ENCODE data around the gene OR9I1. TPM values are rescaled to one million over a fixed set of nuclear protein-coding genes. Genes with fewer than 3 reads are reported as not detected.

The OR9I1 gene
- total RNA-seq, result not detected
- not detected for polyA plus RNA-seq
- long read RNA-seq, donor 1, result 0 reads
- long read RNA-seq, donor 2, result 0 reads
- long read RNA-seq, donor 3, result 0 reads

- intact Hi-C loops (cut with DNase I), result no loop called here
- ATAC-seq (no peak), DNase-seq (no peak)
- TF ChIP-seq POLR2A (IDR thresholded peaks at IDR 0.05), result no peak
- no peaks in the 10 kb centered on the region for H3K4me1 ChIP-seq
- H3K4me3 ChIP-seq, result no peak within 1 kb of the TSS
- no peak within 1 kb of the TSS for H3K27ac ChIP-seq
- H3K36me3 ChIP-seq, result no peaks in the 10 kb centered on the region
- H3K27me3 ChIP-seq, result peaks cover 0 to 4% (median 0%) of the 10 kb centered on the region in 9 donors
- WGBS, 4 donors, result 44 to 52% (median 48%) methylated on average over 4 of the region's 4 CpGs
- H3K9me3 ChIP-seq, result no peaks in the 10 kb centered on the region
These were observed at the start of gene OR9I1 for GRCh38 chr11:58125469-58125868. Gene OR9I1 (minus strand): TSS chr11:58125530. CDS start chr11:58119444, 6,086 bp downstream.

GRCh38 chr11:58165504-58166106 is 40.3 kb upstream of the OR9I1 start:
- no peaks in the 10 kb centered on the region for H3K36me3 ChIP-seq

GRCh38 chr11:58164990-58165389 is 39.7 kb upstream of the OR9I1 start:
- no peak for TF ChIP-seq CTCF (IDR thresholded peaks at IDR 0.05)
- TF ChIP-seq POLR2A (IDR thresholded peaks at IDR 0.05), result no peak
- WGBS, 4 donors, result 77 to 93% (median 82%) methylated on average over 1 of the region's 1 CpG
- intact Hi-C loops (cut with DNase I), result loop anchor here in 1 of 10 donors (5.0 to 10.0 kb wide), 2 partner anchors 60 to 347 kb away; no protein-coding TSS in a partner anchor
- no peak for DNase-seq
- Histone ChIP-seq H3K4me3 (no peak overlapping the region), H3K36me3 (no peaks in the 10 kb centered on the region), H3K27me3 (no peaks in the 10 kb centered on the region), H3K27ac (no peak overlapping the region), H3K9me3 (peaks cover 0 to 2% (median 0%) of the 10 kb centered on the region in 12 donors), H3K4me1 (no peaks in the 10 kb centered on the region)
- no peak for ATAC-seq

More at GRCh38 chr11:58165504-58166106, 40.3 kb upstream of the OR9I1 start:
- DNase-seq, result no peak
- ATAC-seq, result no peak
- no peaks in the 10 kb centered on the region for H3K9me3 ChIP-seq
- WGBS, 4 donors, result 77 to 84% (median 82%) methylated on average over 7 of the region's 7 CpGs
- no peaks in the 10 kb centered on the region for H3K4me1 ChIP-seq
- TF ChIP-seq POLR2A (IDR thresholded peaks at IDR 0.05) (no peak), CTCF (IDR thresholded peaks at IDR 0.05) (no peak)
- no peaks in the 10 kb centered on the region for H3K27me3 ChIP-seq
- intact Hi-C loops (cut with DNase I), result loop anchor here in 1 of 10 donors (5.0 to 10.0 kb wide), 2 partner anchors 61 to 347 kb away; no protein-coding TSS in a partner anchor
- H3K27ac ChIP-seq, result no peak overlapping the region
- no peak overlapping the region for H3K4me3 ChIP-seq

- Histone ChIP-seq H3K27ac (no peak overlapping the region), H3K36me3 (no peaks in the 10 kb centered on the region), H3K4me3 (no peak overlapping the region), H3K9me3 (peaks cover 0 to 7% (median 0%) of the 10 kb centered on the region in 12 donors), H3K27me3 (no peaks in the 10 kb centered on the region), H3K4me1 (no peaks in the 10 kb centered on the region)
- ATAC-seq (no peak), DNase-seq (no peak)
- TF ChIP-seq CTCF (IDR thresholded peaks at IDR 0.05) (no peak), POLR2A (IDR thresholded peaks at IDR 0.05) (no peak)
- WGBS, 4 donors, result 84 to 91% (median 87%) methylated on average over 4 of the region's 4 CpGs
- intact Hi-C loops (cut with DNase I), result loop anchor here in 1 of 10 donors (10.0 kb wide), 1 partner anchor 60 kb away; no protein-coding TSS in a partner anchor
These were observed 39.1 kb upstream of the OR9I1 start for GRCh38 chr11:58164389-58164788.

All from heart left ventricle (tissue), 16 donors.